ENCODE data around the gene NTRK3.

DNA sequence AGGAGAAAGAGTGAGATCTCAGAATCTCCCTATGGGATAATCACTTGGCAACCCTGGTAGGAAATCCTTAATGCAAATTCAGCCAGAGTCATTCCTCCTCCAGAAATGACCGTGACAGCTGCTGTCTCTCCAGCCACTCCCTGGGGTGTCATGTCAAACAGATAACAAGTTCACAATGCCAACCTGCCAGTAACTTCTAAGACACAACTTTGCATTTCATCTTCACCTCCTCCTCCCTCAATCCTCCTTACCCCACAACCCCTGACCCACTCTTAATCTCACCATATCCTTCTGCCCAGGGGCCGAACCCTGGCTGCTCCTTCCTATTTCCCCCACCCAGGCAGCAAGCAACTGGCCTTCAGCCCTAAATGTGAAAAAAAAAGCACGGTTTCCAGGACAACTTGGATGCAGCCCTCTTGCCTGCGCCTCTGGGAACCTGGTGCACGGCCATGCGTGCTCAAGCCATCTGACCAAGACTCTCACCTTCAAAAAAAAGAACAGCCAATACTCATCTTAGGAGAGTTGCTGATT lies 166.0 kb downstream of the NTRK3 start:
- TF ChIP-seq POLR2A (IDR thresholded peaks at IDR 0.05) = no peak
- TF ChIP-seq, protein P1, sequence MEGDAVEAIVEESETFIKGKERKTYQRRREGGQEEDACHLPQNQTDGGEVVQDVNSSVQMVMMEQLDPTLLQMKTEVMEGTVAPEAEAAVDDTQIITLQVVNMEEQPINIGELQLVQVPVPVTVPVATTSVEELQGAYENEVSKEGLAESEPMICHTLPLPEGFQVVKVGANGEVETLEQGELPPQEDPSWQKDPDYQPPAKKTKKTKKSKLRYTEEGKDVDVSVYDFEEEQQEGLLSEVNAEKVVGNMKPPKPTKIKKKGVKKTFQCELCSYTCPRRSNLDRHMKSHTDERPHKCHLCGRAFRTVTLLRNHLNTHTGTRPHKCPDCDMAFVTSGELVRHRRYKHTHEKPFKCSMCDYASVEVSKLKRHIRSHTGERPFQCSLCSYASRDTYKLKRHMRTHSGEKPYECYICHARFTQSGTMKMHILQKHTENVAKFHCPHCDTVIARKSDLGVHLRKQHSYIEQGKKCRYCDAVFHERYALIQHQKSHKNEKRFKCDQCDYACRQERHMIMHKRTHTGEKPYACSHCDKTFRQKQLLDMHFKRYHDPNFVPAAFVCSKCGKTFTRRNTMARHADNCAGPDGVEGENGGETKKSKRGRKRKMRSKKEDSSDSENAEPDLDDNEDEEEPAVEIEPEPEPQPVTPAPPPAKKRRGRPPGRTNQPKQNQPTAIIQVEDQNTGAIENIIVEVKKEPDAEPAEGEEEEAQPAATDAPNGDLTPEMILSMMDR (IDR thresholded peaks at IDR 0.05) = no peak
